A172 (cell line): ENCODE measurements around the gene TMEM147. TPM values are rescaled to one million over a fixed set of nuclear protein-coding genes. Genes with fewer than 3 reads are reported as not detected.

ENCODE experiments used
- DNase-seq: peaks from one replicate; pipeline ENCODE4 v3.0.0-alpha.2; 2015; ENCODE audit warnings: low spot score
- total RNA-seq: library from RNA; depleted of rRNA; stranded (reverse); fragments of >200 nt; shearing (Covaris generic); gene quantifications from 2 replicates; pipeline ENCODE4 v1.2.3, GENCODE V29; 2014

TMEM147 gene
- total RNA-seq, 1 experiment from 2014 or later = 167 TPM

- no peak for DNase-seq
Observed at GRCh38 chr19:35546532-35546931, 1.1 kb downstream of the TMEM147 start.

- peak; percentile 53 for DNase-seq
Observed at GRCh38 chr19:35549174-35549788, 3.9 kb downstream of the TMEM147 start.

GRCh38 chr19:35549879-35550523 is 4.6 kb downstream of the TMEM147 start:
- DNase-seq = no peak

- no peak for DNase-seq
Observed at GRCh38 chr19:35551091-35551810, 5.8 kb downstream of the TMEM147 start.

GRCh38 chr19:35552534-35553384 is 7.3 kb downstream of the TMEM147 start:
- DNase-seq = no peak

GRCh38 chr19:35553385-35554000 is 8.1 kb downstream of the TMEM147 start:
- DNase-seq = no peak

GRCh38 chr19:35554076-35554475 is 8.7 kb downstream of the TMEM147 start:
- DNase-seq = no peak

GRCh38 chr19:35555301-35556005 is 10.0 kb downstream of the TMEM147 start:
- peak; percentile 68 for DNase-seq

GRCh38 chr19:35556025-35556590 is 10.7 kb downstream of the TMEM147 start:
- DNase-seq = no peak

- DNase-seq = no peak
Observed at GRCh38 chr19:35556846-35557538, 11.6 kb downstream of the TMEM147 start.

GRCh38 chr19:35557539-35558399 is 12.3 kb downstream of the TMEM147 start:
- no peak for DNase-seq

- DNase-seq = no peak
Observed at GRCh38 chr19:35558400-35559280, 13.2 kb downstream of the TMEM147 start.

- no peak for DNase-seq
Observed at GRCh38 chr19:35559281-35559659, 13.8 kb downstream of the TMEM147 start.

- DNase-seq = no peak
Observed at GRCh38 chr19:35559781-35560180, 14.4 kb downstream of the TMEM147 start.

- DNase-seq = no peak
Observed at GRCh38 chr19:35560271-35560670, 14.8 kb downstream of the TMEM147 start.

GRCh38 chr19:35560677-35561076 is 15.3 kb downstream of the TMEM147 start:
- no peak for DNase-seq

GRCh38 chr19:35561436-35561835 is 16.0 kb downstream of the TMEM147 start:
- DNase-seq = no peak

- no peak for DNase-seq
Observed at GRCh38 chr19:35562336-35562735, 16.9 kb downstream of the TMEM147 start.
